HepG2 (cell line): ENCODE measurements around the gene GOLT1A. TPM values are rescaled to one million over a fixed set of nuclear protein-coding genes. Genes with fewer than 3 reads are reported as not detected.

Experiments used
- FOXK1 ChIP-seq: sonication (generic); formaldehyde crosslinking; IDR thresholded peaks from 2 replicates; pipeline ENCODE4 v1.4.0; 2020; ENCODE audit warnings: low read depth, missing genetic modification reagents, borderline replicate concordance
- HNF4A ChIP-seq: sonication (generic); formaldehyde crosslinking; IDR thresholded peaks from 2 replicates; pipeline ENCODE4 v1.4.0; 2020; ENCODE audit warnings: missing genetic modification reagents
- HNRNPL ChIP-seq: fragments of 200-400 bp; formaldehyde crosslinking; IDR thresholded peaks from 2 replicates; pipeline ENCODE4 v1.6.1; 2017; ENCODE audit warnings: mild to moderate bottlenecking, low read depth, low read length
- KAT7 ChIP-seq: IDR thresholded peaks from 2 replicates; pipeline ENCODE4 v1.6.1; 2018; ENCODE audit warnings: borderline replicate concordance, missing compliant biosample characterization
- KLF6 ChIP-seq: IDR thresholded peaks from 2 replicates; pipeline ENCODE4 v1.8.0; 2016; ENCODE audit warnings: missing biosample characterization, missing genetic modification reagents
- PPARG ChIP-seq: conservative IDR thresholded peaks from 2 replicates; pipeline ENCODE4 v1.6.1; 2016; ENCODE audit warnings: missing biosample characterization, missing genetic modification reagents
- RXRA ChIP-seq: sonication (generic); formaldehyde crosslinking; IDR thresholded peaks from 2 replicates; pipeline ENCODE4 v1.5.1; 2020; ENCODE audit warnings: missing genetic modification reagents
- SALL1 ChIP-seq: sonication (generic); formaldehyde crosslinking; IDR thresholded peaks from 2 replicates; pipeline ENCODE4 v1.8.0; 2022; ENCODE audit warnings: mild to moderate bottlenecking, missing genetic modification reagents
- SIX1 ChIP-seq: sonication (generic); formaldehyde crosslinking; IDR thresholded peaks from 2 replicates; pipeline ENCODE4 v1.4.0; 2020; ENCODE audit warnings: missing genetic modification reagents, borderline replicate concordance
- SOX5 ChIP-seq: IDR thresholded peaks from 2 replicates; pipeline ENCODE4 v1.6.1; 2016; ENCODE audit warnings: borderline replicate concordance
- TMF1 ChIP-seq: sonication (generic); formaldehyde crosslinking; IDR thresholded peaks from 2 replicates; pipeline ENCODE4 v1.8.1; 2022; ENCODE audit warnings: low read depth, missing genetic modification reagents
- ZBTB3 ChIP-seq: sonication (generic); formaldehyde crosslinking; IDR thresholded peaks from 2 replicates; pipeline ENCODE4 v1.4.0; 2020; ENCODE audit warnings: low read depth, mild to moderate bottlenecking, moderate library complexity, missing genetic modification reagents, borderline replicate concordance
- ZBTB38 ChIP-seq: sonication (generic); formaldehyde crosslinking; IDR thresholded peaks from 2 replicates; pipeline ENCODE4 v1.5.1; 2020; ENCODE audit warnings: mild to moderate bottlenecking, missing genetic modification reagents
- ZNF138 ChIP-seq: sonication (generic); formaldehyde crosslinking; IDR thresholded peaks from 2 replicates; pipeline ENCODE4 v1.5.0; 2020; ENCODE audit warnings: mild to moderate bottlenecking, low read depth, missing genetic modification reagents
- ZNF292 ChIP-seq: sonication (generic); formaldehyde crosslinking; IDR thresholded peaks from 2 replicates; pipeline ENCODE4 v1.8.1; 2022; ENCODE audit warnings: mild to moderate bottlenecking, low read depth, missing genetic modification reagents, borderline replicate concordance
- ZNF607 ChIP-seq: sonication (generic); formaldehyde crosslinking; IDR thresholded peaks from 2 replicates; pipeline ENCODE4 v1.5.1; 2020; ENCODE audit warnings: missing genetic modification reagents, mild to moderate bottlenecking, borderline replicate concordance
- ZNF777 ChIP-seq: sonication (generic); formaldehyde crosslinking; IDR thresholded peaks from 2 replicates; pipeline ENCODE4 v1.4.0; 2020; ENCODE audit warnings: missing genetic modification reagents
- polyA plus RNA-seq, 8 experiments: library from polyadenylated mRNA; depleted of rRNA in 3 of 8; stranded (reverse) in 7 of 8; unstranded in 1 of 8; fragments of >200 nt; fragmentation: Illumina TruSeq in 4 of 8; extraction: Trizol in 4 of 8; gene quantifications; 2 replicates each; pipeline versions ENCODE4 v1.2.1 to v1.2.3, GENCODE V29; 2011 to 2016; ENCODE audit warnings: low read depth in 4 of 8, missing spikeins in 1 of 8, mixed read lengths in 1 of 8; ENCODE audit not compliant: insufficient read depth in 1 of 8
- total RNA-seq, 5 experiments: library from RNA; depleted of rRNA; stranded (reverse); fragments of >200 nt; fragmentation: Illumina TruSeq; extraction: Trizol; gene quantifications; 2 replicates each; pipeline ENCODE4 v1.2.3, GENCODE V29; 2016; ENCODE audit warnings: low read depth in 1 of 5
- TF ChIP-seq, protein P1 (sequence below): sonication (generic); formaldehyde crosslinking; IDR thresholded peaks from 2 replicates; pipeline ENCODE4 v1.5.1; 2020; ENCODE audit warnings: mild to moderate bottlenecking, missing genetic modification reagents, moderate library complexity
- TF ChIP-seq, protein P2 (sequence below): sonication (generic); formaldehyde crosslinking; IDR thresholded peaks from 2 replicates; pipeline ENCODE4 v1.5.1; 2020; ENCODE audit warnings: mild to moderate bottlenecking, moderate library complexity, missing genetic modification reagents
- TF ChIP-seq, protein P3 (sequence below): IDR thresholded peaks from 2 replicates; pipeline ENCODE4 v1.4.0; 2020; ENCODE audit warnings: mild to moderate bottlenecking, missing genetic modification reagents

GOLT1A gene
- total and polyA plus RNA-seq, 2 of the 13 experiments (the other 11 are each of a cell fraction or from before 2014, with no cell fraction given) = 25.8 to 28.0 TPM

DNA sequence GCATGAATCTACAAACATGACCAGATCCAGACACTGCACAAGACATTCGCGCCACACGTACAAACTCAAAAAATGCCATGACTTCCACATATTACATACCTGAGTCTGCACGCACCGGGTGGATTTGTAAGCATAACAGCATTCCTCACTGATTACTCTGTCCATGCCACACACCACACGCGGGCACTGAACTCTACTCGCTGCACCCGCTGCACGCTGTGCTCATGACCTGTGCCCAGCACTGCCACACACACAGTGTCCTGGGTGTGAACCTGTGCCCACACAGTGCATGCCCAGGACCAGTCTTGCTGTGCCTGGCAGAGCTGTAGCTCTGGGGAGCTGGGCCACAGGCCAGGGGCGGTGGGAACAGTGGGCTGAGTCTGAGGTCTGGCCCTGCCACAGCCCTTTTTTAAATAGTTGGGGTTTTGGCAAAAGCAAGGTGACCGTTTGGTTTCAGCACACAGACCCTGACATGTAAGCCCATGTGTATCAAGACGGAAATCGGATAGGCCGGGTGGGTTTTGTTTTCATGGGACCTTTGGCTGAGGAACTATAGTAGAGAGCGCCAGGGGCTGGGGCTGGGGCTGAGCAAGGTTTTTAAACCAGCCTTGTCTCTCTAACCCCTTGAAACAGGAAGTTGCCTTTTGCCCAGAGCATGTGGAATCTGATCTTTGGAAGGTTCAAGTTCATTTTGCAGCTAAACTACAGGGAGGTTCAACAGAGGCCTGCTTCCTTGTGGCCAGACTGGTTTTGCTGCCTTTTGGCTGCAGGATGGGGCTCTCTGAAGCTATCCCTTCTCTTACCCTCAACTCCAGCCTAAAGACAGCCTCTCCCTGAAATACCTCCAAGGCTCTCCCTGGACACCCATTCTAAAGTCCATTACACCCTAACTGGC is 12.3 kb upstream of the GOLT1A start (continued):
- TF ChIP-seq, protein P1, sequence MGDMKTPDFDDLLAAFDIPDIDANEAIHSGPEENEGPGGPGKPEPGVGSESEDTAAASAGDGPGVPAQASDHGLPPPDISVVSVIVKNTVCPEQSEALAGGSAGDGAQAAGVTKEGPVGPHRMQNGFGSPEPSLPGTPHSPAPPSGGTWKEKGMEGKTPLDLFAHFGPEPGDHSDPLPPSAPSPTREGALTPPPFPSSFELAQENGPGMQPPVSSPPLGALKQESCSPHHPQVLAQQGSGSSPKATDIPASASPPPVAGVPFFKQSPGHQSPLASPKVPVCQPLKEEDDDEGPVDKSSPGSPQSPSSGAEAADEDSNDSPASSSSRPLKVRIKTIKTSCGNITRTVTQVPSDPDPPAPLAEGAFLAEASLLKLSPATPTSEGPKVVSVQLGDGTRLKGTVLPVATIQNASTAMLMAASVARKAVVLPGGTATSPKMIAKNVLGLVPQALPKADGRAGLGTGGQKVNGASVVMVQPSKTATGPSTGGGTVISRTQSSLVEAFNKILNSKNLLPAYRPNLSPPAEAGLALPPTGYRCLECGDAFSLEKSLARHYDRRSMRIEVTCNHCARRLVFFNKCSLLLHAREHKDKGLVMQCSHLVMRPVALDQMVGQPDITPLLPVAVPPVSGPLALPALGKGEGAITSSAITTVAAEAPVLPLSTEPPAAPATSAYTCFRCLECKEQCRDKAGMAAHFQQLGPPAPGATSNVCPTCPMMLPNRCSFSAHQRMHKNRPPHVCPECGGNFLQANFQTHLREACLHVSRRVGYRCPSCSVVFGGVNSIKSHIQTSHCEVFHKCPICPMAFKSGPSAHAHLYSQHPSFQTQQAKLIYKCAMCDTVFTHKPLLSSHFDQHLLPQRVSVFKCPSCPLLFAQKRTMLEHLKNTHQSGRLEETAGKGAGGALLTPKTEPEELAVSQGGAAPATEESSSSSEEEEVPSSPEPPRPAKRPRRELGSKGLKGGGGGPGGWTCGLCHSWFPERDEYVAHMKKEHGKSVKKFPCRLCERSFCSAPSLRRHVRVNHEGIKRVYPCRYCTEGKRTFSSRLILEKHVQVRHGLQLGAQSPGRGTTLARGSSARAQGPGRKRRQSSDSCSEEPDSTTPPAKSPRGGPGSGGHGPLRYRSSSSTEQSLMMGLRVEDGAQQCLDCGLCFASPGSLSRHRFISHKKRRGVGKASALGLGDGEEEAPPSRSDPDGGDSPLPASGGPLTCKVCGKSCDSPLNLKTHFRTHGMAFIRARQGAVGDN (CRISPR knock-in tag) = peak; percentile 61
- TF ChIP-seq PPARG (CRISPR knock-in tag) (peak; percentile 86), SALL1 (CRISPR knock-in tag) (peak; percentile 10; the same call in 1 of the 2 replicates), ZNF607 (CRISPR knock-in tag) (0 out of 2 replicates have a peak, but pooled peaks have one; percentile 27), ZBTB3 (CRISPR knock-in tag) (no peak), KLF6 (no peak), SIX1 (CRISPR knock-in tag) (peak; percentile 21; the same call in 1 of the 2 replicates), HNF4A (peak; percentile 75), ZNF138 (CRISPR knock-in tag) (no peak), SOX5 (CRISPR knock-in tag) (peak; percentile 13; the same call in 1 of the 2 replicates), TMF1 (CRISPR knock-in tag) (no peak), ZBTB38 (CRISPR knock-in tag) (peak; percentile 46; the same call in 1 of the 2 replicates), ZNF292 (CRISPR knock-in tag) (no peak), RXRA (CRISPR knock-in tag) (no peak), ZNF777 (CRISPR knock-in tag) (no peak), HNRNPL (0 out of 2 replicates have a peak, but pooled peaks have one; percentile 57), KAT7 (no peak), FOXK1 (CRISPR knock-in tag) (no peak)
- TF ChIP-seq, protein P2, sequence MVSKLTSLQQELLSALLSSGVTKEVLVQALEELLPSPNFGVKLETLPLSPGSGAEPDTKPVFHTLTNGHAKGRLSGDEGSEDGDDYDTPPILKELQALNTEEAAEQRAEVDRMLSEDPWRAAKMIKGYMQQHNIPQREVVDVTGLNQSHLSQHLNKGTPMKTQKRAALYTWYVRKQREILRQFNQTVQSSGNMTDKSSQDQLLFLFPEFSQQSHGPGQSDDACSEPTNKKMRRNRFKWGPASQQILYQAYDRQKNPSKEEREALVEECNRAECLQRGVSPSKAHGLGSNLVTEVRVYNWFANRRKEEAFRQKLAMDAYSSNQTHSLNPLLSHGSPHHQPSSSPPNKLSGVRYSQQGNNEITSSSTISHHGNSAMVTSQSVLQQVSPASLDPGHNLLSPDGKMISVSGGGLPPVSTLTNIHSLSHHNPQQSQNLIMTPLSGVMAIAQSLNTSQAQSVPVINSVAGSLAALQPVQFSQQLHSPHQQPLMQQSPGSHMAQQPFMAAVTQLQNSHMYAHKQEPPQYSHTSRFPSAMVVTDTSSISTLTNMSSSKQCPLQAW (CRISPR knock-in tag) = peak; percentile 59; the same call in 1 of the 2 replicates
- TF ChIP-seq, protein P3, sequence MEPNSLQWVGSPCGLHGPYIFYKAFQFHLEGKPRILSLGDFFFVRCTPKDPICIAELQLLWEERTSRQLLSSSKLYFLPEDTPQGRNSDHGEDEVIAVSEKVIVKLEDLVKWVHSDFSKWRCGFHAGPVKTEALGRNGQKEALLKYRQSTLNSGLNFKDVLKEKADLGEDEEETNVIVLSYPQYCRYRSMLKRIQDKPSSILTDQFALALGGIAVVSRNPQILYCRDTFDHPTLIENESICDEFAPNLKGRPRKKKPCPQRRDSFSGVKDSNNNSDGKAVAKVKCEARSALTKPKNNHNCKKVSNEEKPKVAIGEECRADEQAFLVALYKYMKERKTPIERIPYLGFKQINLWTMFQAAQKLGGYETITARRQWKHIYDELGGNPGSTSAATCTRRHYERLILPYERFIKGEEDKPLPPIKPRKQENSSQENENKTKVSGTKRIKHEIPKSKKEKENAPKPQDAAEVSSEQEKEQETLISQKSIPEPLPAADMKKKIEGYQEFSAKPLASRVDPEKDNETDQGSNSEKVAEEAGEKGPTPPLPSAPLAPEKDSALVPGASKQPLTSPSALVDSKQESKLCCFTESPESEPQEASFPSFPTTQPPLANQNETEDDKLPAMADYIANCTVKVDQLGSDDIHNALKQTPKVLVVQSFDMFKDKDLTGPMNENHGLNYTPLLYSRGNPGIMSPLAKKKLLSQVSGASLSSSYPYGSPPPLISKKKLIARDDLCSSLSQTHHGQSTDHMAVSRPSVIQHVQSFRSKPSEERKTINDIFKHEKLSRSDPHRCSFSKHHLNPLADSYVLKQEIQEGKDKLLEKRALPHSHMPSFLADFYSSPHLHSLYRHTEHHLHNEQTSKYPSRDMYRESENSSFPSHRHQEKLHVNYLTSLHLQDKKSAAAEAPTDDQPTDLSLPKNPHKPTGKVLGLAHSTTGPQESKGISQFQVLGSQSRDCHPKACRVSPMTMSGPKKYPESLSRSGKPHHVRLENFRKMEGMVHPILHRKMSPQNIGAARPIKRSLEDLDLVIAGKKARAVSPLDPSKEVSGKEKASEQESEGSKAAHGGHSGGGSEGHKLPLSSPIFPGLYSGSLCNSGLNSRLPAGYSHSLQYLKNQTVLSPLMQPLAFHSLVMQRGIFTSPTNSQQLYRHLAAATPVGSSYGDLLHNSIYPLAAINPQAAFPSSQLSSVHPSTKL (CRISPR knock-in tag) = 0 out of 2 replicates have a peak, but pooled peaks have one; percentile 39
